Stimulated activated CD4-positive, alpha-beta T cell treated with anti-CD3 and anti-CD28 coated beads, Interleukin-12 subunit alpha, Interleukin-12 subunit beta, amount 100 ng/mL, for 4 hours (primary cell): Measurements from ENCODE around the gene PLA2G12B.
"Not testable (repeated sequence)": the region's sequence is repeated elsewhere in the genome, so short reads cannot be mapped to it uniquely, and the experiment has no call there.

Experiments
- DNase-seq: peaks from one replicate; pipeline ENCODE4 v3.0.0-alpha.2; 2020

The PLA2G12B gene, protein sequence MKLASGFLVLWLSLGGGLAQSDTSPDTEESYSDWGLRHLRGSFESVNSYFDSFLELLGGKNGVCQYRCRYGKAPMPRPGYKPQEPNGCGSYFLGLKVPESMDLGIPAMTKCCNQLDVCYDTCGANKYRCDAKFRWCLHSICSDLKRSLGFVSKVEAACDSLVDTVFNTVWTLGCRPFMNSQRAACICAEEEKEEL

DNA sequence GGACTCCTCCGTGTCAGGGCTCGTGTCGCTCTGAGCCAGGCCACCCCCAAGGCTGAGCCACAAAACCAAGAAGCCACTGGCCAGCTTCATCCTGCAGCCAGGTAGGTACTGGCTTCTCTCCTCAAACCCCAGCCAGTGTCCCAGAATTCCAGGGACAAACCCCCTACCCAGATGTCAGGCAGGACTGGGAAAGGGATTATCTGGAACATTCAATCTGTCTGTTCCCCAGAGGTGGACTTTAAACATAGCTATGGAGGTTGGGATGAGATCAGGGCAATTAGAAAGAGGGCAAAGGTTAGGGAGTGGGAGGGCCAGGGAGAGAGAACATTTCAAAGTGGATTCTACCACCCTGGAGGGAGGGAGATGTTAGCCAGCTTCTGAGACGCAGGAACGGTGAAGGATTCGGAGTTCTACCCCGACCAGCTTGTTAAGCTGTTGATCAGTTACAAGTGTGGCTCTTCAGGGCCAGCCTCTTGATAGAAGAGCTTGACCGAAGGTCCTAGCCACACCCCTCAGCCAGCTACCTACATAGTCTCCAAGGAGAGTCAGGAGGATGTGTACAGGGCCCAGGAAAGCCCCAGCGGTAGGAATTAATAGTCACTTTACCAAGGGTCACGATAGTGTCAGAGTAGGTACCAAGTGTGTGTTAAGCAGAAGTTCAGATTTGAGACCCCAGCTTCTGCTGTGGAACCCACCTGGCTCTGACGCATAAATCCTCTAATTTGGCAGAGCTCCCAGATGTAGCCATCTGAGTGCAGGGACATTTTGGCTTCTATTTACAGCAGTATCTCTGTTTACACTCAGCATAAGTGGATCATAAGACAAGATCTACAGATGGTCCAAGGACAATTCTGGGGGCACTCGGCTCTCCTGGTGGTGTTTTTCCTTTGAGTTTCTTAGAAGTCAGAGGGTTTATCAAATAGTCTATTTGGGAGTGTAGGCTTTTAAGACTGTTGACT is at the start of gene PLA2G12B:
Gene PLA2G12B (minus strand): TSS at position 211 of the 959 bp plus-strand sequence. CDS start 121 bp downstream, at position 90.
- no peak for DNase-seq

DNA sequence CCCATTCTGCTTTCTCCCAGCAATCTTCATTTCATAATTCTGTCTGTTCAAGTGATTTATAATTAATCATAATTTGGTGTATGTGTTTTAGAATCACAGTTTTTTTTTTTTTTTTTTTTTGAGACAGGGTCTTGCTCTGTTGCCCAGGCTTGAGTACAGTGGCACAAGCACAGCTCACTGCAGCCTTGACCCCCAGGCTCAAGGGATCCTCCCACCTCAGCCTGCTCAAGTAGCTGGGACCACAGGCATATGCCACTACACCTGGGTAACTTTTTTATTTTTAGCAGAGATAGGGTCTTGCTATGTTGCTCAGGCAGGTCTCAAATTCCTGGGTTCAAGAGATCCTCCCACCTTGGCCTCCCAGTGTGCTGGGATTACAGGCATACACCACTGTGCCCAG is 49.2 kb upstream of the PLA2G12B start:
- no peak for DNase-seq

DNA sequence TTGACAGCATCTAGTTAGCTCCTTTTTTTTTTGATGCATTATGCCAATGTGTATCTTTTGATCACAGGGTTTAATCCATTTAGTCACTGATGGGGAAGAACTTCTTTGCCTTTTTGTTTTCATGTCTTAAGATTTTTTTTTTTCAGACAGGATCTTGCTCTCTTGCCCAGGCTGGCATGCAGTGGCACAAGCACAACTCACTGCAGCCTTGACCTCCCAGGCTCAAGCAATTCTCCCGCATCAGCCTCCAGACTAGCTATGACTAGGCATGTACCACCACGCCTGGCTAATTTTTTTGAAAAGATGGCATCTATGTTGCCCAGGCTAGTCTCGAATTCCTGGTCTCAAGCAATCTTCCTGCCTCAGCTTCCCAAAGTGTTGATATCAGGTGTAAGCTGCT is 46.4 kb upstream of the PLA2G12B start:
- no peak for DNase-seq

DNA sequence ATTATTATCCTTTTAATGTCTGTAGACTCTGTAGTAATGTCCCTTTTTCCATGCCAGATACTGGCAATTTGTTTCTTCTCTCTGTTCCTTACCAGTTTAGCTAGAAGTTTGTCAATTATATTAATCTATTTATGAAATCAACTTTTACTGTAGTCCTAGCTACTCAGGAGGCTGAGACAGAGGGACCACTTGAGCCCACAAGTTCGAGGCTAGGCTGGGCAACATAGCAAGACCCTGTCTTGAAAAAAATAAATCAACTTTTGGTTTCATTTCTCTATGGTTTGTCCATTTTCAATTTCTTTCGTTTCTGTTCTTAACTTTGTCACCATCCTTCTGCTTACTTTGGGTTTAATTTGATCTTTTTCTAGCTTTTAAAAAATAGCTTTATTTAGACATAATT is 42.5 kb upstream of the PLA2G12B start:
- DNase-seq: no peak

DNA sequence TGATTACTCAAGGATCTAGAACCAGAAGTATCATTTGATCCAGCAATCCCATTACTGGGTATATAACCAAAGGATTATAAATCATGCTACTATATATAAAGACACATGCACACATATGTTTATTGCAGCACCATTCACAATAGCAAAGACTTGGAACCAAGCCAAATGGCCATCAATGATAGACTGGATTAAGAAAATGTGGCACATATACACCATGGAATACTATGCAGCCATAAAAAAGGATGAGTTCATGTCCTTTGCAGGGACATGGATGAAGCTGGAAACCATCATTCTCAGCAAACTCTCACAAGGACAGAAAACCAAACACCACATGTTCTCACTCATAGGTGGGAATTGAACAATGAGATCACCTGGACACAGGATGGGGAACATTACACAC is 40.9 kb upstream of the PLA2G12B start:
- DNase-seq: not testable (repeated sequence)

DNA sequence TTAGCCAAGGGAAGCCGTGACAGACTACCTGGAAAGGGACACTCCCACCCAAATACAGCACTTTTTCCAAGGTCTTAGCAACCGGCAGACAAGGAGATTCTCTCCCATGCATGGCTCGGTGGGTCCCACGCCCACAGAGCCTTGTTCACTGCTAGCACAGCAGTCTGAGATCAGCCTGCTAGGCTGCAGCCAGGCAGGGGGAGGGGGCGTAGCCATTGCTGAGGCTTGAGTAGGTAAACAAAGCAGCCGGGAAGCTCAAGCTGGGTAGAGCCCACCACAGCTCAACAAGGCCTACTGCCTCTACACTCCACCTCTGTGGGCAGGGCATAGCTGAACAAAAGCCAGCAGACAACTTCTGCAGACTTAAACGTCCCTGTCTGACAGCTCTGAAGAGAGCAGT is 35.2 kb upstream of the PLA2G12B start:
- DNase-seq: not testable (repeated sequence)

DNA sequence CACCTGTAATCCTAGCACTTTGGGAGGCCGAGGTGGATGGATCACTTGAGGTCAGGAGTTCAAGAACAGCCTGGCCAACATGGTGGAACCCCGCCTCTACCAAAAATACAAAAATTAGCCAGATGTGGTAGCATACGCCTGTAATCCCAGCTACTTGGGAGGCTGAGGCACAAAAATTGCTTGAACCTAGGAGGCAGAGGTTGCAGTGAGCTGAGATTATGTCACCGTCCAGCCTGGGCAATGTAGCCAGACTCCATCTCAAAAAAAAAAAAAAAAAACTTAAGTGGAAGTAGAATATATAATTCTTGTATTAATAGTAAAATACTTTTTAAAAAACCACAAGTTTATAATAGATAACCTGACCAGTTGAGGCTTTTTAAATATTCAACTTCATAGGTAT is 30.0 kb upstream of the PLA2G12B start:
- DNase-seq: not testable (repeated sequence)

DNA sequence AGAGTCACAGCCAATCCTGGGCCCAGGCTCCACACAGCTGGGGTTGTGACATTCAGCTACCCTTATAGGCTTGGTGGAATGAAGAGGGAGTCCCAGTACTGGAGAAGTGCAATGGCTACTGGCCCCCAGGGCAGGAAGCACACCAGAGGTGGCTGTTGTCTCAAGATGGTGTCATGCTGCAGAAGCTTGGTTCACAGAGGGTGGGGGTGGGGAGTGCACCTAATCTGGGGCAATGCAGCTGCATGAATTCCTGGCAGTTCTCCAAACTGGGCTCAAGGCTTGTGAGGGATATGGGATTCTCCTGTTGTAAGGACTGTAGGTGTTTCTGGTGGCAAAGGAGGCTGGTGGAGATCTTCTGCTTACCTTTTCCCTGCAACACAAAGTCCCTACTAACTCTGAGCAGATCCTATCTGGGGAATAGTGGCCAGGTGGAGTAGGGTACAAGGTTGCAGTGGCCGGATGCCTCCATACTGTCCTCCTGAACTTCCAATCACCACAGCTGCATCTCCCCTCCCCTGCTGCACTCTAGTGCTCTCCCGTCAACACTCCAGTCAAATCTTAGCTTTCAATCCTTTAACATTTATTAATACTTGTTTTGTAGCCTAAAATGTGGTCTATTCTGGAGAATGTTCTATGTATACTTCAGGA is 27.4 kb upstream of the PLA2G12B start:
- DNase-seq: no peak

DNA sequence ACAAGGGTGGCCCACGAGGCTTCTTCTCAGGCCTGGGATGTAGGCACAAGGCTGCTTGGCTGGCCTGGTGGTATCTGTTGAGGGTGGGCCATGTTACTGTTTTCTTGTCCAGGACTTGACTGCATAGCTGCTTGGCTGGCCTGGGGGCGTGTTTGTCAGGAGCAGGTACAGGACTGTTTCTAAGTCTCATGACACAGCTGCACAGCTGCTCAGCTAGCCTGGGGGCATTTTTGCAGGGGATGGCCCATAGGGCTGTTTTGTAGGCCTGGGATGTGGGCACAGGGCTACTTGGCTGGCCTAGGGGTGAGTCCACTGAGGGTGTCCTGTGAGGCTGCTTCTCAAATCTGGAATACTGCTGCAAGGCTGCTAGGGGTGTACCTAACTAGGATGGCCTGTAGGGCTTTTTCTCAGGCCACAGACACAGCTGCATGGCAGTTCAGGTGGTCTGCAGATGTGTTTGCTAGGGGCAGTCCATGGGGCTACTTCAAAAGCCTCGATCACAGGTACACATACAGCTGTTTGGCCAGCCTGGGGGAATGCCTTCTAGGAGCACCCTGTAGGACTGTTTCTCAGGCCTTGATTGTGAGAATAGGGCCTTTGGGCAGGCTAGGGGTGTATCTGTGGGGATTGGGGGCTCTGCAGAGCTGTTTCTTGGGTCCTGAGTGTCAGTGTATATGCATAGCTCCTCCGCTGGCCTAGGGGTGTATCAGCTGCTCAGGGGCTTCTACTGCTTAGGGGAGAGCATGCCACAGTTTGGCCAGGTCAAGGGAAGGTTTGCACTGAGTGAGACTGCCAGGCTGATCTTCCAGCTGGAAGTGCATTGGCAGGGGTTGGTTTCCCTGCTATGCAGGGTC is 26.6 kb upstream of the PLA2G12B start:
- no peak for DNase-seq

DNA sequence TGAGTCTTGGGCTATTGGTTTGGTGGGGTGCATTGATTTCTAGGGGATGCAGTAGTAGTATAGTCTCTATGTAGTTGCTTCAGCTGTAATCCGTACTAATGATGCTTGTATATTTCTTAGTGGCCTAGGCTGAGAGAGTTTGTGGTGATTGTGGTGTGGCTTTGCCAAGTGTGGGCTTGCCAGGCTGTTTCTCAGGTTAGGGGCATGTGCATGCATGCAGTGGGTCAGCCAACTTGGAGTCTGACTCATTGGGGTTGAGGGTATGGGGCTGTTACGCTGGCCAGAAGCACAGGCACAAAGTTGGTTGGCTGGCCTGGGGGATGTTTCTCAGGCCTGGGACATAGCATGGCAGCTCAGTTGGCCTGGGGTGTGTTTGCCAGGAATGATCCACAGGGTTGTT is 25.7 kb upstream of the PLA2G12B start:
- DNase-seq: no peak

DNA sequence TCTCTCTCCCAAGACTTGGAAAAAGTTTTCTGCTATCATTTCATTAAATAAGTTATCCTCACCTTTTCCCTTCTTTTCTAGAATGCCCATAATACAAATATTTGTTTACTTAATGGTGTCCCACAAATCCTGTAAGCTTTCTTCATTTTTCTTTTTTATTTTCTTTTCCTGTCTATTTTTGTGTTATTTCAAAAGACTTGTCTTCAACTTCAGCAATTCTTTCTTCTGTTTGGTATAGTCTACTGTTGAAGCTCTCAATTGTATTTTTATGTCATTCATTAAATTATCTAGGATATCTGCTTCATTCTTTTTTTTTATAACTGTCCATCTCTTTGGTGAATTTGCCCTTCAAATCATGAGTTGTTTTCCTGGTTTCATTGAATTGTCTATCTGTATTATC is 25.1 kb upstream of the PLA2G12B start:
- no peak for DNase-seq

DNA sequence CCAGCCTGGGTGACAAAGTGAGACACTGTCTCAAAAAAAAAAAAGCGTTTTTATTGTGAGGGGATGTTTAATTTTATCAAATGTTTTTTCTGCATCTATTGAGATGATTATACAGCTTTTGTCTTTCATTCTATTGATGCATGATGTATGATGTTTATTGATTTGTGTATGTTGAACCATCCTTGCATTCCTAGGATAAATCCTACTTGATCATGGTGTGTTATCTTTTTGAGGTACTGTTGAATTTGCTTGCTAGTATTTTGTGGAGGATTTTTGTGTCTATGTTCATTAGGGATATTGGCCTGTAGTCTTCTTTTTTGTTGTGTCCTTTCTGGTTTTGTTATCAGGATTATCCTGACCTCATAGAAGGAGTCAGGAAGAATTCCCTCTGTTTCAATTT is 22.3 kb upstream of the PLA2G12B start:
- no peak for DNase-seq

DNA sequence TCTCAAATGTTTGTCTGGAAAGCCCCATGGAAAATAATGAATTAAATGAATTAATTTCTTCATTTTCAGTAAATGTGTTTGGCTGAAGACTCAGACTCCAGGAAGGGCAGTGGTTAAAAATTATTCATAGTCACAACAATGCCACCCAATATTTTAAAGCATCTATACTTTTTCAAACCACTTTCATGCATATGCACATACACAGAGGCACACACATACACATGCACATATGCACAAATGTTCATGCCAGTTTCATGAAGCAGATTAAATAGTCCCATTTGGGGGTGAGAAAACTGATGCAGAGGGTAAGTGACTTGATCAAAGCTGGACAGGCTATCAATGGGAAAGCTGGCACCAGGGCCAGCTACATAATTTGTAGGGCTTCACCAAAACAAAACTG is 1.4 kb upstream of the PLA2G12B start:
- no peak for DNase-seq

DNA sequence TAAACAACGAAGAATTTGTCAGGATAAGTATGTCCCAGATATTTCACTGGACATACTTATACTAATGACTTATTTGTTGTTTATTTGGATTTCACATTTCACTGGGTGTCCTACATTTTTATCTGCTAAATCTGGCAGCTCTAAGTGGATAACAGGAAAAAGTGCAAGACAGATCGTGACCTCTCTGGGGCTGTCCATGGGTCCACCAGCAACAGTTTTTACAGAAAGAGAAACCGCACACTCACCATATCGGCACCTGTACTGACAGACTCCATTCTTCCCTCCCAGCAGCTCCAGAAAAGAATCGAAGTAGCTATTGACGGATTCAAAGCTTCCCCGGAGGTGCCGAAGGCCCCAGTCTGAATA is 393 bp downstream of the PLA2G12B start:
- no peak for DNase-seq

DNA sequence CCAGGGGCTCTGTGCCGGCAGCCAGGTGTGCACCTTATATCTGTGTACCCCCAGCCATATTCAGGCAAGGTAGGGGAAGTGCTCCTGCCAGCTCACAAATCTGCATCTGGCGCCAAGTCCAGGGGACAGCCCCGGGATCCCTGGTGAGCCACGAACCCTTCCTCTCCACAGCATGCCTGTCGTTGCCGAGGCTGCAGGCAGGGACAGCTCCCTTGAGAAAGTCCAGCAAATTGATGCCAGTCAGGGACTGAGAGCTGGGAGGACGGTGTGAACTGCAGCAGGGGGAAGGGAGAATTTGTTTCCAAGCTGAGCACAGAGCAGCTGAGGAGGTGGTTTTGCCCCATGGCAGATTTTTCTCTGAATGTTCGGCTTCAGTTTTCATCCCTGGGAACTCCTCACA is 919 bp downstream of the PLA2G12B start:
- DNase-seq: no peak

DNA sequence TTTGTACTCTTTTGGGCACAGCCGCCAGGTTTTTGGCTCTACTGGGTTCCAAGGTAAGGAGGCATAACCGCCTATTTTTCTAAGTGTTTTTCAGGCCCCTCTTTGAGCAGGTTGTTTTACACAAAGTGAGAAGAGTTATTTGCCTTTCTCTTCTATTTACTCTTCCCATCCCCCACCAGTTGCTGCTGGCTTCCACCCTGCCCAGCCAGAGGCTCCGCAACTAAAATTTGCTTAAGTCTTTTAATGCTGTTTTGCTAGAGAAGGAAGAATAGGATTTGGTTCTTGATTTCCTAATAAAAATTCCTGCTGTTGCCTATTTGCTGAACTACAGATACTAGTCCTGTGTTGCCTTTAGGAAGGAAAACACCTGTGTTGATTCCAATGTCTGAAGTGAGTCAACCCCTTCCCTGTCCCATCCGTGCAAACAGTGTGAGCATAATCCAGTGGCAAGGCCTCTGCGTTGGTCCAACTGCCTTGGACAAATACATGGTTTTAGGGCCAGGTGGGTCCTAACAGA is 1.9 kb downstream of the PLA2G12B start:
- DNase-seq: no peak

DNA sequence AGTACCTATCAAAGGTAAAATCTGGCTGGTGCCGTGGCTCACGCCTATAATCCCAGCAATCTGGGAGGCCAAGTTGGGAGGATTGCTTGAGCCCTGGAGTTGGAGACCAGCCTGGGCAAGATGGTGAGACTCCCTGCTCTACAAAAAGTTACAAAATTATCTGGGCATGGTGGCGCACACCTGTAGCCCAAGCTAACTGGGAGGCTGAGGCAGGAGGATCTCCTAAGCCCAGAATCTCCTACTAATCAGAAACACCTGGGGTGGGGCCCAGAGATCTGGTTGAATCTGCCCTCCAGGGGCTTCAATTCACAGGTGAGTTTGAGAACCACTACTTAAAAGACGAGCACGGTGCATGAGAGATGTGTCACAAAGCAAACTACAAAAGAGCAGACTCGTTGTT is 2.4 kb downstream of the PLA2G12B start:
- DNase-seq: no peak

DNA sequence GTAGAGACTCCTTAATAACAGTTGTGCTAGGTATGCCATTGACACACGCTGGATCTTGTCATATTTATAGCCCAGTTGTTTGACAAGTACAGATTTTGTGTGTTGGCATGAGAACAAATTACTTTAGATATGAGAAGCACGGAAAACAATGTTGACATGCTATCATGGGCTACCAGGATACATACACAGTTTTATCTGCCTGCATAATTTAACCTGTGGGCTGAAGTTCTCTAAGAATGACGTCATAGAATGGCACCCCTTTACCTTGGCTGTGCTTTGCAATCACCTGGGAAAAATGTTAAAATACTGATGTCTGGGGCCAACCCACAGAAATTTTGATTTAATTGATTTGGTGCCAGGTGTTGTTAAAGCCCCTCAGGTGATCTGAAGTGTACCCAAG is 2.8 kb downstream of the PLA2G12B start:
- DNase-seq: no peak

DNA sequence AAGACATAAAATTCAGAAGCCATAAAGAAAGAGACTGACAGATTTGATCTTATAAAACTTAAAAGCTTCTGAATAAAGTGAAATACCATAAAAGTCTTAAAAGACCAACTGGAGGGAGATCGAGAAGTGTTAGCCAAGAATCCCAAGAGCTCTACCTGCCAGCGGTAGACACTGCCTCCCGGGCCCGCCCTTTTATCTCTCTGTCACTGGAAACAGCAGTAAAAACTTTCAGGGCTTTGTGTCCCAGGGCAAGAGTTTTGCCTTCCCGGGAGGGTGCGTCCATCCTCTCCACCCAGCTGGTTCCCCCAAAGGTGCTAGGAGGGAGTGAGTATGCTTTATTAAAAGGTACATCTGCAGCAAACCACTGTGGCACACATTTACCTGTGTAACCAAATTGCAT is 5.8 kb downstream of the PLA2G12B start:
- DNase-seq: no peak

DNA sequence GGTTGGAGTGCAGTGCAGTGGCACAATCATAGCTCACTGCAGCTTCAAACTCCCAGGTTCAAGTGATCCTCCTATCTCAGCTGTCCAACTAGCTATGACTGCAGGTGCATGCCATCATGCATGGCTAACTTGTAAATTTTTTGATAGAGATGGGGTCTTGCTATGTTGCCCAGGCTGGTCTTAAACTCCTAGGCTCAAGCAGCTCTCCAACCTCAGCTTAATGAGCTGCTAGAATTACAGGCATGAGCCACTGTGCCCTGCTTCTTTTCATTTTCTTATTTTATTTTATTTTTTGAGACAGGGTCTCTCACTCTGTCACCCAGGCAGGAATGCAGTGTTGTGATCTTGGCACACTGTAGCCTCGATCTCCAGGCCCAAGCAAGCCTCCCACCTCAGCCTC is 7.6 kb downstream of the PLA2G12B start:
- DNase-seq: no peak

DNA sequence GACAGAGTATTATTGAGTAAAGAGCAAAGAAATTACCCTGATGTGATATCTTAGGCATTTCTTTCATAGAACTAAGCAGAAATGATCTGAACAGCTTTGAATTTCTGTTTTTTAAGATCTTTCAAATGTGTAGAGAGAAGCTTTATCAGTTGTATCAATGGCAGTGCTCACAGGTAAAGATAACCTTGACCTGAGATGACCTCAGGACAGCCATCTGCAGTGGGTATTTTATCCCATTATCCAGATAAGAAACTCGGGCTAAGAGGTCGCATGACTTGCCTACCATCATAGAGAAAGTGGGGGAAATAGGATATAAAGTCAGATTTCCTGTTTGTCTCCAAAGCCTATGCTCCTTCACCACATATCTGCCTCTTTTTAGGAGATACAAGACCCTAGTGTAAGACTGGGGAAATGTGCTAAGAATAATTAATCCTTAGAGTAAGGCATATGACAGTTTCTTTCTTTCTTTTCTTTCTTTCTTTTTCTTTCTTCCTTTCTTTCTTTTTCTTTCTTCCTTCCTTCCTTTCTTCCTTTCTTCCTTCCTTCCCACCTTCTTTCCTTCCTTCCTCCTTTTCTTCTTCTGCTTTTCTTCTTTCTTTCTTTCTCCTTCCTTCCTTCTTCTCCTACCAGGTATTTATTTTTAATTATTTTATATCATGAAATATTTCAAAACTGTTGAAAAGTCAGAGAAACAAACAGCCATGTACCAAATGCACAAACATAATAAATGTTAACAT is 10.9 kb downstream of the PLA2G12B start:
- DNase-seq: no peak

DNA sequence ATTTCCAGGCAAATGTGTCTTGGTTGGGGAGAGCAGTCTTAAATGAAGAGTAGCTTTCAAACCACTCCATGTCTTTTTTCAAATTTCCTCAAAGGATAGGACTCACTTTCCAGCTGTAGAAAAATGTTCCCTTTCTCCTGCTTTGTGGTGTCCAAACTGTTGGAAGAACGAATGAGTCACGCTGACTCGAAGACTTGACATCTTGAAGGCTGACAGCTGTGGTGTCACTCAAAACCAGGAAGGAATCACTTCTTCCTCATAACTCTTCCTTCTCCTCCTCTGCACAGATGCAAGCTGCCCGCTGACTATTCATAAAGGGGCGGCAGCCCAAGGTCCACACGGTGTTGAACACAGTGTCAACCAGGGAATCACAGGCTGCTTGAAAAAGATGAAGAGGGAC is 19.2 kb downstream of the PLA2G12B start:
- DNase-seq: no peak
